ENCODE data around the gene GTPBP1.

DNA sequence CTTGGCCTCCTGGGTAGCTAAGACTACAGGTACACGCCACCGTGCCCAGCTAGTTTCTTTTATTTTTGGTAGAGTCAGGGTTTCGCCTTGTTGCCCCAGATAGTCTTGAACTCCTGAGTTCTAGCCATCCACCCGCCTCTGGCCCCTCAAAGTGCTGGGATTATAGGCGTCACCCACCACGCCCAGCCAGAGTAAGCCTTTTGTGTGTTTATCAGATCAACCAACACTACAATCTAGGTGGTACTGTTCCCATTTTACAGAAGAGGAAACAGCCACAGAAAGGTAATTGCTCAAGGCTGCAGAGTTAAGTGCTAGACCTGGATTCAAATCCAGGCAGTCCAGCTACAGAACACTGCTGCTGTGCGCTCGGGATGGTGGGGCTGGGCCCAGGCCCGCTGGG, 20.8 kb upstream of the GTPBP1 start:
- TF ChIP-seq, protein P1, sequence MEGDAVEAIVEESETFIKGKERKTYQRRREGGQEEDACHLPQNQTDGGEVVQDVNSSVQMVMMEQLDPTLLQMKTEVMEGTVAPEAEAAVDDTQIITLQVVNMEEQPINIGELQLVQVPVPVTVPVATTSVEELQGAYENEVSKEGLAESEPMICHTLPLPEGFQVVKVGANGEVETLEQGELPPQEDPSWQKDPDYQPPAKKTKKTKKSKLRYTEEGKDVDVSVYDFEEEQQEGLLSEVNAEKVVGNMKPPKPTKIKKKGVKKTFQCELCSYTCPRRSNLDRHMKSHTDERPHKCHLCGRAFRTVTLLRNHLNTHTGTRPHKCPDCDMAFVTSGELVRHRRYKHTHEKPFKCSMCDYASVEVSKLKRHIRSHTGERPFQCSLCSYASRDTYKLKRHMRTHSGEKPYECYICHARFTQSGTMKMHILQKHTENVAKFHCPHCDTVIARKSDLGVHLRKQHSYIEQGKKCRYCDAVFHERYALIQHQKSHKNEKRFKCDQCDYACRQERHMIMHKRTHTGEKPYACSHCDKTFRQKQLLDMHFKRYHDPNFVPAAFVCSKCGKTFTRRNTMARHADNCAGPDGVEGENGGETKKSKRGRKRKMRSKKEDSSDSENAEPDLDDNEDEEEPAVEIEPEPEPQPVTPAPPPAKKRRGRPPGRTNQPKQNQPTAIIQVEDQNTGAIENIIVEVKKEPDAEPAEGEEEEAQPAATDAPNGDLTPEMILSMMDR (IDR thresholded peaks at IDR 0.05) = no peak
- TF ChIP-seq POLR2A (IDR thresholded peaks at IDR 0.05) = no peak

Data from heart left ventricle (tissue), 13 donors.